Measurements from ENCODE around the gene PLXNB3. TPM values are rescaled to one million over a fixed set of nuclear protein-coding genes. Genes with fewer than 3 reads are reported as not detected.

PLXNB3 gene
- total and polyA plus RNA-seq, 12 donors: 1.1 to 119 (median 41.4) TPM

DNA sequence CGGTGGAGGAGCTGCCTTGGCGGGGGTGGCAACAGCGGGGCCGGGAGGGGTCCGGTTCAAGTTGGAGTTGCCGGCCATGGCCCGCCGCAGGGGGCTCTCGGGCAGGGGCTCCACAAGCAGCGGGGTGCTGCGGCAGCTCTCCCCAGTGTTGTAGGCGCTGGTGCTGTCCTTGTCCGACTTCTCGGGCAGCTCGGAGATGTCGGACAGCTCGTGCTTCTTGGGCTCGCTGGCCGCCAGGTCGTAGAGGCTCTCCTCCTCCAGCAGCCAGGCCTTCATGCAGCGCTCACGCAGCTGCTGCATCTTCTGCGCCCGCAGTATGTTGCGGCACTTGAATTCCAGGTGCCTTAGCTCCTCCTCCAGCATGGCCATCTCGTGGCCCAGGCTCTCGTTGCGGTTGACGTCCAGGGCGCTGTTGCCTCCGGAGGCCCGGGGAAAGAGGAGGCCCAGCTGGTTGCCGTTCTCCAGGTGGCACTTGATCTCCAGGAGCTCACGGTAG is 40.1 kb downstream of the PLXNB3 start:
- 93 to 96% (median 95%) methylated on average over 17 to 34 of the region's 34 CpGs; no CpG with 5 or more reads in 1 of the 4 donors for WGBS, 4 donors
- Histone ChIP-seq H3K4me3 (no peak overlapping the region), H3K4me1 (replicated peaks in 1 of 2) (no peaks in the 10 kb centered on the region), H3K36me3 (replicated peaks in 1 of 2) (no peaks in the 10 kb centered on the region), H3K27me3 (no peaks in the 10 kb centered on the region), H3K9me3 (replicated peaks in 1 of 3) (no peaks in the 10 kb centered on the region), H3K27ac (no peak overlapping the region)
- DNase-seq: no peak
- TF ChIP-seq POLR2A (IDR thresholded peaks at IDR 0.05): no peak
- TF ChIP-seq, protein P1, sequence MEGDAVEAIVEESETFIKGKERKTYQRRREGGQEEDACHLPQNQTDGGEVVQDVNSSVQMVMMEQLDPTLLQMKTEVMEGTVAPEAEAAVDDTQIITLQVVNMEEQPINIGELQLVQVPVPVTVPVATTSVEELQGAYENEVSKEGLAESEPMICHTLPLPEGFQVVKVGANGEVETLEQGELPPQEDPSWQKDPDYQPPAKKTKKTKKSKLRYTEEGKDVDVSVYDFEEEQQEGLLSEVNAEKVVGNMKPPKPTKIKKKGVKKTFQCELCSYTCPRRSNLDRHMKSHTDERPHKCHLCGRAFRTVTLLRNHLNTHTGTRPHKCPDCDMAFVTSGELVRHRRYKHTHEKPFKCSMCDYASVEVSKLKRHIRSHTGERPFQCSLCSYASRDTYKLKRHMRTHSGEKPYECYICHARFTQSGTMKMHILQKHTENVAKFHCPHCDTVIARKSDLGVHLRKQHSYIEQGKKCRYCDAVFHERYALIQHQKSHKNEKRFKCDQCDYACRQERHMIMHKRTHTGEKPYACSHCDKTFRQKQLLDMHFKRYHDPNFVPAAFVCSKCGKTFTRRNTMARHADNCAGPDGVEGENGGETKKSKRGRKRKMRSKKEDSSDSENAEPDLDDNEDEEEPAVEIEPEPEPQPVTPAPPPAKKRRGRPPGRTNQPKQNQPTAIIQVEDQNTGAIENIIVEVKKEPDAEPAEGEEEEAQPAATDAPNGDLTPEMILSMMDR (IDR thresholded peaks at IDR 0.05): no peak
- intact Hi-C loops (cut with DNase I): no loop called here

- no peak for TF ChIP-seq POLR2A (IDR thresholded peaks at IDR 0.05)
- no peaks in the 10 kb centered on the region for H3K4me1 ChIP-seq (replicated peaks in 1 of 2)
- no peak for DNase-seq
- intact Hi-C loops (cut with DNase I): no loop called here
- H3K27me3 ChIP-seq: no peaks in the 10 kb centered on the region
- H3K27ac ChIP-seq: no peak overlapping the region
- WGBS, 4 donors: 91 to 94% (median 92%) methylated on average over 19 to 25 of the region's 25 CpGs; no CpG with 5 or more reads in 1 of the 4 donors
- no peak overlapping the region for H3K4me3 ChIP-seq
- H3K36me3 ChIP-seq (replicated peaks in 1 of 2): no peaks in the 10 kb centered on the region
- no peaks in the 10 kb centered on the region for H3K9me3 ChIP-seq (replicated peaks in 1 of 3)
These were observed 40.6 kb downstream of the PLXNB3 start for GRCh38 chrX:153804621-153805020.

DNA sequence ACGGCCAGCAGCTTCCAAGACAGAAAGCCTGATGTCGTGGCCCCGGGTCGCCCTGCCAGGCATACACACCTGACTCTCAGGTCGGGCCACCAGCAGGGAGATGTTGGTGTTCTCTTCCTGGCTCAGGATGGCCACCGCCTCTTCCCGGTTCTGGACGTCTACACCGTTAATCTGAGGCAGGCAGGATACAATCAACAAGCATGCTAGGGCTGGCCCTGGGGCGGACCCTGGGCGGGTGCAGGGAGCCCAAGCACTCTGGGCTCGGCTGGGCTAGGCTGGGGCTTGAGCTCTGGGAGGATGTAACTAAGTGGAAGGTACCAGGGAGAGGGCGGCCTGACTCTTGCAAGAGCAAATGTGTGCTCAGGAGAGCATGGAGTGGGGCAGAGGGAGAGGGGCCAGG is 41.4 kb downstream of the PLXNB3 start:
- no peaks in the 10 kb centered on the region for H3K9me3 ChIP-seq (replicated peaks in 1 of 3)
- H3K4me1 ChIP-seq (replicated peaks in 1 of 2): no peaks in the 10 kb centered on the region
- intact Hi-C loops (cut with DNase I): no loop called here
- no peak for DNase-seq
- H3K4me3 ChIP-seq: no peak overlapping the region
- no peak for TF ChIP-seq POLR2A (IDR thresholded peaks at IDR 0.05)
- TF ChIP-seq, protein P1 (IDR thresholded peaks at IDR 0.05): no peak
- H3K27ac ChIP-seq: no peak overlapping the region
- no peaks in the 10 kb centered on the region for H3K27me3 ChIP-seq
- H3K36me3 ChIP-seq (replicated peaks in 1 of 2): no peaks in the 10 kb centered on the region
- WGBS, 4 donors: 78 to 92% (median 87%) methylated on average over 7 to 13 of the region's 13 CpGs

DNA sequence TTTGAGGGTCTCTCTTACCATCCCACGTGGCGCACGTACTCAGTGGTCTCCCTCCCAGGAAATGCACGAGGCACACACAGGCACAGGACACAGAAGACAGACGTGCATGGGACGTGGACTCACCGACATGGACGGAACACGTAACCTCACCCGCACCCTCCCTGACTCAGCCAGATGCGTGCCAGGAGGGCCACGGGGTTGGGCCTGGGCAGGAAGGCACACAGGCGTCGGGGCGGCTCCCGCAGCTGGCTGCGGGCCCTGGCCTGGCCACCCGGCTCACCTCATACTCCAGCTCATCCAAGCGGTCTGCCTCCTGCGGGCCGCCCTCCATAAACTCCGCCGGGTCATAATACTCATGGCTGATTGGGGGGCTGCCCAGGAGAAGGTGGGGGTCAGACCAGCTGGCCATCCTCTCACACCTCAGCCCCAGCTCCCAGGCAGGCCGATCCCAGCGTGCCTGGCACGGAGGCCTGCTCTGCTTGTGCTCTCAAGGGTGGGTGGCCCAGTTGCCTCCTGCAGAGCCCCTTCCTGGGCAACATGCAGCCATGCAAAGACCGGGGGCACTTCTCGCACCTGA is 43.0 kb downstream of the PLXNB3 start:
- Histone ChIP-seq H3K36me3 (replicated peaks in 1 of 2) (no peaks in the 10 kb centered on the region), H3K9me3 (replicated peaks in 1 of 3) (no peaks in the 10 kb centered on the region), H3K4me3 (no peak overlapping the region), H3K27me3 (no peaks in the 10 kb centered on the region), H3K27ac (no peak overlapping the region), H3K4me1 (replicated peaks in 1 of 2) (no peaks in the 10 kb centered on the region)
- intact Hi-C loops (cut with DNase I): no loop called here
- 92 to 95% (median 93%) methylated on average over 8 to 28 of the region's 28 CpGs for WGBS, 4 donors
- TF ChIP-seq, protein P1 (IDR thresholded peaks at IDR 0.05): no peak
- TF ChIP-seq POLR2A (IDR thresholded peaks at IDR 0.05): no peak
- no peak for DNase-seq

DNA sequence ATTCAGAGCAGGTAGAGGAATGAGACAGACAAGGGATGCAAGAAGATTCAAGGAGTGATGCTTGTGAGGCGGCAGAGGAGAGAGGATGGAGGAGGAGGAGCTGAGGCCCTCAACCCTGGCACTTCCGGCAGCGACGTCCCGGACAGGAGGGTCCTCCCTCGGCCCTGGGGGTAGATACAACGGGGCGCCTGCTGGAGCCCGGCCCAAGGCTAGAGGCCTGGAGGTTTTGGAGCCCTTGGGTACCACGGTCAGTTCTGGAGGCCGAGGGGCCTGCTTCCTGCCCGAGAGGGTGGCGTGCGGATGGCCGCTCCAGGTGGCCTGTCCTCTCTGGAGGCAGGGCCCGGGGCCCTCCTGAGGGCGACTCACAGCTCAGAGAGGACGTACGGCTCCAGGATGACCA is 43.9 kb downstream of the PLXNB3 start:
- WGBS, 4 donors: 89 to 97% (median 92%) methylated on average over 6 to 19 of the region's 19 CpGs
- Histone ChIP-seq H3K36me3 (replicated peaks in 1 of 2) (no peaks in the 10 kb centered on the region), H3K27me3 (no peaks in the 10 kb centered on the region), H3K4me3 (no peak overlapping the region), H3K9me3 (replicated peaks in 1 of 3) (no peaks in the 10 kb centered on the region), H3K4me1 (replicated peaks in 1 of 2) (no peaks in the 10 kb centered on the region), H3K27ac (no peak overlapping the region)
- DNase-seq: no peak
- TF ChIP-seq, protein P1 (IDR thresholded peaks at IDR 0.05): no peak
- no peak for TF ChIP-seq POLR2A (IDR thresholded peaks at IDR 0.05)
- intact Hi-C loops (cut with DNase I): no loop called here

All from adrenal gland (tissue), 12 donors.